Measurements from ENCODE around the gene IGSF9B.

GRCh38 chr11:133940034-133940433 is 16.7 kb downstream of the IGSF9B start:
- TF ChIP-seq CTCF (IDR thresholded peaks at IDR 0.05) = no peak
- no peak for TF ChIP-seq POLR2A (IDR thresholded peaks at IDR 0.05)

All from adrenal gland (tissue), 5 donors.